ENCODE data around the gene METRNL.

Gene METRNL

GRCh38 chr17:83103943-83104311, 24.5 kb downstream of the METRNL start:
- no peak for DNase-seq (ENCODE audit: low read depth in 3 of 3, low spot score in 1 of 3)

- DNase-seq (ENCODE audit: low read depth in 3 of 3, low spot score in 1 of 3) = no peak
These were observed 25.4 kb downstream of the METRNL start for GRCh38 chr17:83104577-83105505.

DNA sequence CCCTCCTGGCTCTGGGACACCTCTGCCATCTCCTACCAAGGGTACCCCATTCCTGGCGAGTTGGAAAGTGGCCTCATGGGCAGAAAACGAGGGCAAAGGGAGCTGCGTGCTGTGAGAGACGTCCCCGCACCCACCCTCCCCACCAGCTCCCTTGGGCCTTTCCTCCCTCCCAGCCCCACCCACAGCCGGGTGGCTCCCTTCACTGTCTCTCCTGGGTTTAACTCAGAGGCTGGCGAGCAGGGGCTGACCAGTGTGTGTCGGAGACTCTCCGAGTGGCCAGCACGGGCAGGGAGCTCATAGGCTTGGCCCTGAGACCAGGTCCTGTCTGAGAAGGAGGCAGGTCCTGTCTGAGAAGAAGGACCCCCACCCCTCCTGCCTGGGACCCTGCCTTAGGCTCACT, 26.1 kb downstream of the METRNL start:
- DNase-seq (ENCODE audit: low read depth in 3 of 3, low spot score in 1 of 3) = no peak

DNA sequence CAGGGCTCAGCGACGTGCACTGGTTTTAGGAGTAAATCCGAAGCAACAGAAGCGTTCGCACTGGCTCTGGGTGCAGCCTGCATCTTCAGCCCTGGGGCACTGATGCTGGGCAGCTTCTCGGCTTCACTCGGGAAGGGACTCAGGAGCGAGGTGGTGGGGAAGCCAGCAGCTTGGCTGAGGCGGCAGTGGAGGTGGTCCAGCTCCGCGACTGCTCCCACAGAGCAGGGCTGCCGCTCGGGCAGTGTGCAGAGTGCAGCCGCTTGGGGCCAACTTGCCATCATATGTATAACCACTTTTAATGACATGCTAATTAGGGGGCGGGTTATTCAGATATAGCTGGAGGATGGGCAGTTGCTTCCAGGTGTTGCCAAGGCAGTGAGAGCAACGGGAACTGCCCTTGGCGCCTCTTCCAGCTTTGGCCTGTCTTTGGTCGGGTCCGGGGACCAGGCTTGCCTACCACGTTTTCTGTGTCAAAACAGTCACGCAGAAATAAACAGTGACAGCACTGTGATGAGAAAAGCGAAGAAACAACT, 26.7 kb downstream of the METRNL start:
- DNase-seq (ENCODE audit: low read depth in 3 of 3, low spot score in 1 of 3) = no peak

DNA sequence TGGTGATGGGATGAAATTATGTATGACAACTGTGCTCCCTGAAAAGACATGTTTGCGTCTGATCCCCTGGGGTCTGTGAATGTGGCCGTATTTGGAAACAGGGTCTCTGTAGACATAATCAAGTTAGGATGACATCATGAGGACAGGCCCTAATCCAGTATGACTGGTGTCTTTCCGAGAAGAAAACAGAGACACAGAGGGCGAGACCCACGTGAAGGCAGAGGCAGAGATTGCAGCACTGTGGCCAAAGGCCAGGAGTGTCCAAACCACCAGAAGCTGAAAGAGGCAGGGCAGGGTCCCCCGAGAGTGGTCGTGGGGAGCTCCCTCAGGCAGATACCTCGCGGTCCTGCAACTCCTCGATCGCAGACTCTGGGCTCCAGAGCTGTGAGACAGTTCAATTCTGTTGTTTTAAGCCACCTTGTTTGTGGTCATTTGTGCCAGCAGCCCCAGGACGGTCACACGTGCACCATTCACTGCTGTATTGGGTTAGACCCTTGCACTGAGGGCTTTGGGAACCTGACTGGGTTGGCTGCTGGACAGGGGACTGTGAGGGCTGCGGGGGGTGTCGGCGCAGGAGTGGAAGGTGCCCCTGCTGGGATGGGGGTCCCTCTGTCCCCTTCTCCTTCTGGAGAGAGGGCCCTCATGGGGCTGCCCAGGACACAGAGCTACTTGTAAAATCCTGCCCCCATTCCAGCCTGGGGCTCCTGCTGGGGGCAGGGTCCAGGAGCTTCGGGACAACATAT, 27.7 kb downstream of the METRNL start:
- no peak for DNase-seq (ENCODE audit: low read depth in 3 of 3, low spot score in 1 of 3)

- no peak for DNase-seq (ENCODE audit: low read depth in 3 of 3, low spot score in 1 of 3)
These were observed 28.2 kb downstream of the METRNL start for GRCh38 chr17:83107656-83108048.

DNA sequence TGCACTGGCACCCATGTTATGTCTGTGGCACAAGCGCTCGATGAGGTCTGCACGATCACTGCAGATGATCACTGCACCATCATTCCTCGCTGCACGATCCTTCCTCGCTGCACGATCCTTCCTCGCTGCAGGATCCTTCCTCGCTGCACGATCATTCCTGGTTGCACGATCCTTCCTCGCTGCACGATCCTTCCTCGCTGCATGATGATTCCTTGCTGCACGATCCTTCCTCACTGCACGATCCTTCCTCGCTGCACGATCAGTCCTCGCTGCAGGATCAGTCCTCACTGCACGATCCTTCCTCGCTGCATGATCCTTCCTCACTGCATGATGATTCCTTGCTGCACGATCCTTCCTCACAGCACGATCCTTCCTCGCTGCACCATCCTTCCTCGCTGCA, 29.3 kb downstream of the METRNL start:
- no peak for DNase-seq (ENCODE audit: low read depth in 3 of 3, low spot score in 1 of 3)

DNA sequence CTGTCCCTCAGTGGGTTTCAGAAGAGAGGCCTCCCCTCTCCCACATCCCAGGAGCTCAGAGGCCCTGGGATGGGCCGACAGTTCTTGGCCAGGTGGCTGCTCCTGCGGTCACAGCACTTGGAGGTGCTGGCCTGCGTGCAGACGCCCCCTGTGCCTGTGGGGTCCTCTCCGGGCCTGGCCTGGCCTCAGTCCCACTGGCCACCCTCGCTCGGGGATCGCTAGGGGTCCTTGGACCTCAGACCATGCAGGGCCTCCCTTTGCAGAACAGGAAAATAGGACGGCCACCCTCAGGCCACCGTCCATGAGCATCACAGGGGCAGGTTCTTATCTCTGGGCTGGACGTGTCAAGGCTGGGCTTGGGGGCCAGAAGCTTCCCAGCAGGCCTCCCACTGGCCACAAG, 30.0 kb downstream of the METRNL start:
- no peak for DNase-seq (ENCODE audit: low read depth in 3 of 3, low spot score in 1 of 3)

DNA sequence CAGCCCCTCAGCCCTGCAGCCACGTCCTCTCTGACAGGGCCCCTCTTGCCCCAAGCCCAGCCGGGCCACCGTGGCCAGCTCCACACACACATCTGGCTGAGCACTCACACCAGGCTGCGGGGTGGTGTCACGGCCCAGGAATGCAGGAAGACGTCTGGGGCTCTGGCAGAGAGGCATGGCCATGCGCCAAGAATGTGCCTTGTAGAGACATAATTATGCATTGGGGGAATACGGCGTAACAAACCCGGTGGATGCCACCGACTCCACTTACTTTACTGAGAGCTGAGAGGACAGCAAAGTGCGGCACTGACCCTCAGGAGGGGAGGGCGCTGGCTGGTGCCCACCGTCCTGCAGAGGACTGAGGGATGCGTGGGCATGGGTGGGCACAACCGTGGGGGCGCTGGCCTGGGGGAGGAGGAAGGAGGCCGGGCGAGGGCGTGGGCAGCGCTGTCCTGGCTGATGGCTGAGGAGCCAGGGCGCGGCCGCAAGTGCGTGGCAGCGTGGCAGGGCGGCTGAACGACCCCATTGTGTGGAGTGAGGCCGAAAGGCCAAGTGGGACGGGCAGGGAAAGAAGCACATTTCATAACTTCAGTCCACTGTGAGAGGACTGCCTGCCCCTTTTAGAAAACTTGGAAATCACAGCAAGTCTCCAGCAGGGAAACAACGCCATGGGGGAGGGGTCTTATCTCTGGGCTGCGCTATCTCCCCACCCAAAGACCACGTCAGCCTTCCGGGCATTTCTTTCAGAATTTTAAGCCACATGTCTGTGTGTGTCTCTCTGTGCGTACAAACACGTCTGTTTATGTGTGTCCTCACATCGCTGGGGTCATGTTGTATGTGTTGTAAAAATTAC, 30.6 kb downstream of the METRNL start:
- DNase-seq (ENCODE audit: low read depth in 3 of 3, low spot score in 1 of 3) = no peak

GRCh38 chr17:83110735-83111134, 31.3 kb downstream of the METRNL start:
- DNase-seq (ENCODE audit: low read depth in 3 of 3, low spot score in 1 of 3) = no peak

GRCh38 chr17:83111516-83112282, 32.3 kb downstream of the METRNL start:
- no peak for DNase-seq (ENCODE audit: low read depth in 3 of 3, low spot score in 1 of 3)

DNA sequence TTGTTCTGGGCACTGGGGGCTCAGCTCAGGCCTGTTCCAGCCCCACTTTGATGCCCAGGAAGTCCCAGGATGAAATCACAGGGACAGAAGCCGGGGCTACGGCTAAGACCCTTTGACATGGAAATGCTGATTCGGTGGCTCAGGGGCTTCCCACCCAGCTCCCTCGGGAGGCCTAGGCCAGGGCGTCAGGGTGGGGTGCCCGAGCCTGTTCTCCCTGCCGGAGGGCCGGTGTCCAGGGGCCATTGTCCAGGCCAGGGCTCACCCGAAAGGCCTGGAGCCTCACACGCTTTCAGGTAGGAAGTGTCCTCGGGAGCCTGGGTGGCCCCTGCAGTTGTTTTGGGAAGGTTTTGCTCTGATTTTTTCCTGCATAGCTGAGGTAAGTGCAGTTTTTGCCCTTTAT, 34.0 kb downstream of the METRNL start:
- DNase-seq (ENCODE audit: low read depth in 3 of 3, low spot score in 1 of 3) = no peak

- DNase-seq (ENCODE audit: low read depth in 3 of 3, low spot score in 1 of 3) = no peak
These were observed 34.4 kb downstream of the METRNL start for GRCh38 chr17:83113792-83114191.

- no peak for DNase-seq (ENCODE audit: low read depth in 3 of 3, low spot score in 1 of 3)
These were observed 35.3 kb downstream of the METRNL start for GRCh38 chr17:83114706-83115105.

DNA sequence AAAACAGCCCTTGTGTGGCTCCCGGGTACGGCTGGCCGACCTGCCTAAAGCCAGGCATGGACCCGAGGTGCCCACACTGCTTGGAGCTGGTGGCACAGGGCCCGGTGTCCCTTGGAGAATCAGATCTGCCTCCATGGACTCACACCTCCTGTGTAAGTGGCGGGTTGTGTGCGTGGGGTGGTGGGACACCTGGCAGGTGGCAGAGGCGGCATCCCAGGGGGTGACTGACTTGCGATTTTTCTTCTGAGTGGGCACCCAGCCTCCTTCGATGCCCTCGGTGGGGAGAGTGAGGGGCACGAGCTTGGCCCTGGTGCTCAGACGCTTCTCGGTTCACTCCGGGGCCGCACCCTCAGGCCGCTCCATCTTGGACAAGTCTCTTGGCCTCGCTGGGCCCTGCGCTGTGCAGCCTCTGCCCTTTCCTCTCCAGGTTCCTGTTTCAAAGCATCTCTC, 35.8 kb downstream of the METRNL start:
- no peak for DNase-seq (ENCODE audit: low read depth in 3 of 3, low spot score in 1 of 3)

- DNase-seq (ENCODE audit: low read depth in 3 of 3, low spot score in 1 of 3) = no peak
These were observed 36.4 kb downstream of the METRNL start for GRCh38 chr17:83115832-83116231.

- no peak for DNase-seq (ENCODE audit: low read depth in 3 of 3, low spot score in 1 of 3)
These were observed 36.9 kb downstream of the METRNL start for GRCh38 chr17:83116311-83116771.

- no peak for DNase-seq (ENCODE audit: low read depth in 3 of 3, low spot score in 1 of 3)
These were observed 37.6 kb downstream of the METRNL start for GRCh38 chr17:83116783-83117555.

DNA sequence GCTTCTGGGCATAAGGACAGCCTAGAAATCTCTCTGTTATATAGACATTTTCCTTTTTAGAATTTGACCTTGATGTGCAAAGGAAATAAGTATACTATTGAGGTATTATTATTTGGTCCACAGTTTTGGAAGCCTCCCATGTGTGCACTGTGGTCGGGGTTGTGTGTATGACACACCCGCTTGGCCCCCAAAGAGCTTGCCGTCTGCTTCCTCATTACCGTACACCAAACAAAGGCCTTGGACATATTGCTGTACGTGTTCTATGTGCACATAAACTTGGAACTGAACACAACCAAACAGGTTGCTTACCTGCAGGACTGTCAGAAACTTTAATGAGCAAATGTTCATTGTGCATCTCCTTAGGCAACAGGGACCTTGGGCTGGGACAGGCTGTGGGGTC, 38.2 kb downstream of the METRNL start:
- DNase-seq (ENCODE audit: low read depth in 3 of 3, low spot score in 1 of 3) = no peak

Measured in stimulated activated CD4-positive, alpha-beta T cell treated with anti-CD3 and anti-CD28 coated beads, TNF-alpha, amount 100 ng/mL, for 1 hour (primary cell).